HepG2 (cell line): ENCODE measurements around the gene NUBPL.

ENCODE experiments used
- BHLHE40 ChIP-seq: IDR thresholded peaks from 2 replicates; pipeline ENCODE4 v1.6.1; 2011; ENCODE audit warnings: low read length, improper control_type of control experiment
- SALL2 ChIP-seq: sonication (generic); formaldehyde crosslinking; IDR thresholded peaks from 2 replicates; pipeline ENCODE4 v1.8.1; 2023; ENCODE audit warnings: mild to moderate bottlenecking, missing genetic modification reagents, inconsistent platforms

GRCh38 chr14:31880935-31881334 is 319.7 kb downstream of the NUBPL start:
- TF ChIP-seq BHLHE40 (no peak), SALL2 (CRISPR knock-in tag) (no peak)
